ENCODE measurements around the gene CSPG5.

Gene CSPG5

DNA sequence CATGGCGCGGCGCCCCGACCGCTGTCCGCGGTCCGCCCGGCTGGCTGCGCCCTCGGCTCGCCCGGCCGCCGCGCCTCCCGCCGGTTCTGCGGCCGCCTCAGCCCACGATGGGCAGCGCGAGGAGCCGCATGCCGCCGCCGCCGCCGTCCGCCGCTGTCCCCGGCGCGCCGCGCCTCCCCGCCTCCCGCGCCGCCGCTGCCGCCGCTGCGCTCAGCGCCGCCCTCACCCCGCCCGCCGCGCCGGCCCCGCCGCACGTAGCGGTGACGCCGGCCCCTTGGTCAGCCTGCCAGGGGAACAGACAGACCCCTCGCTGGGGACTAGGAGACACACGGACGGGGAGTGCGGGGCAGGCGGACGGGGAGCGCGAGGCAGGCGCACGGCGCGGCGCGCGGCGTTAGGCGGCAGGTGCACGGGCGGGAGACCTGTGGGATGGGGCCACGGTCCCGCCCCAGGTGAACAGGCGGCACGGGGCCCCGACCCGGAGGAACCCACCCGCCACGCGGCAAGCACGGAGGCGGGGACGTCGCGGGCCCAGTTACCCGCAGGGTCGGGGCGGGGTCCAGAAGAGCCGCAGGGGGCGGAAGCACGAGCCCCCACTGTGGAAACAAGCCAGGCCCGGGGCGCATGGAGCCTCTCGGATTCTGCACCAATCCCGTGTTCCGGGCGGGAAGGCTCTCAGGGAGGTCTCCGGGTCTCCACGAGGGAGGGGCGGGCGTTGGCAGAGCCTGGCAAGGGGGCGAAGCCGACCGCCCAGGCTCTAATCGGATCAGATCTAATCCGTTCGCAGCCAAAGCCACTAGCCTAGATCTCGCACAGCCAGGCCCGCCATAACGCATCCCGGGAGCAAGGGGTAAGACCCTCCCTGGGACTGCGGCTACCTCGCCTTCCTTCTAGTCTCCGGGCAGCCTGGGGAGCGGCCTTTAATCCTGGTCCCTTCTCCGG lies at the start of gene CSPG5:
CSPG5 (minus strand) TSS at position 175 of the 942 bp plus-strand sequence; CDS start at position 3, 172 bp downstream.
- peak within 1 kb of the TSS; percentile 34 to 51 for H3K4me3 ChIP-seq (replicated peaks in 1 of 2; ENCODE audit: low read depth in 2 of 2, low read length in 2 of 2)
- TF ChIP-seq, protein P1, sequence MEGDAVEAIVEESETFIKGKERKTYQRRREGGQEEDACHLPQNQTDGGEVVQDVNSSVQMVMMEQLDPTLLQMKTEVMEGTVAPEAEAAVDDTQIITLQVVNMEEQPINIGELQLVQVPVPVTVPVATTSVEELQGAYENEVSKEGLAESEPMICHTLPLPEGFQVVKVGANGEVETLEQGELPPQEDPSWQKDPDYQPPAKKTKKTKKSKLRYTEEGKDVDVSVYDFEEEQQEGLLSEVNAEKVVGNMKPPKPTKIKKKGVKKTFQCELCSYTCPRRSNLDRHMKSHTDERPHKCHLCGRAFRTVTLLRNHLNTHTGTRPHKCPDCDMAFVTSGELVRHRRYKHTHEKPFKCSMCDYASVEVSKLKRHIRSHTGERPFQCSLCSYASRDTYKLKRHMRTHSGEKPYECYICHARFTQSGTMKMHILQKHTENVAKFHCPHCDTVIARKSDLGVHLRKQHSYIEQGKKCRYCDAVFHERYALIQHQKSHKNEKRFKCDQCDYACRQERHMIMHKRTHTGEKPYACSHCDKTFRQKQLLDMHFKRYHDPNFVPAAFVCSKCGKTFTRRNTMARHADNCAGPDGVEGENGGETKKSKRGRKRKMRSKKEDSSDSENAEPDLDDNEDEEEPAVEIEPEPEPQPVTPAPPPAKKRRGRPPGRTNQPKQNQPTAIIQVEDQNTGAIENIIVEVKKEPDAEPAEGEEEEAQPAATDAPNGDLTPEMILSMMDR (IDR thresholded peaks at IDR 0.05; ENCODE audit: low read depth, low read length): no peak
- DNase-seq (ENCODE audit: low read depth in 2 of 2): no peak

- no peak overlapping the region for H3K4me3 ChIP-seq (replicated peaks in 1 of 2; ENCODE audit: low read depth in 2 of 2, low read length in 2 of 2)
- DNase-seq (ENCODE audit: low read depth in 2 of 2): no peak
- TF ChIP-seq, protein P1 (IDR thresholded peaks at IDR 0.05; ENCODE audit: low read depth, low read length): no peak
Observed at GRCh38 chr3:47628426-47628825, 49.8 kb upstream of the CSPG5 start.

GRCh38 chr3:47622671-47623461 lies 44.2 kb upstream of the CSPG5 start:
- DNase-seq (ENCODE audit: low read depth in 2 of 2): no peak
- TF ChIP-seq, protein P1 (IDR thresholded peaks at IDR 0.05; ENCODE audit: low read depth, low read length): no peak
- no peak overlapping the region for H3K4me3 ChIP-seq (replicated peaks in 1 of 2; ENCODE audit: low read depth in 2 of 2, low read length in 2 of 2)

- TF ChIP-seq, protein P1 (IDR thresholded peaks at IDR 0.05; ENCODE audit: low read depth, low read length): no peak
- no peak for DNase-seq (ENCODE audit: low read depth in 2 of 2)
- no peak overlapping the region for H3K4me3 ChIP-seq (replicated peaks in 1 of 2; ENCODE audit: low read depth in 2 of 2, low read length in 2 of 2)
Observed at GRCh38 chr3:47617086-47618010, 38.7 kb upstream of the CSPG5 start.

- TF ChIP-seq, protein P1 (IDR thresholded peaks at IDR 0.05; ENCODE audit: low read depth, low read length): no peak
- DNase-seq (ENCODE audit: low read depth in 2 of 2): no peak
- H3K4me3 ChIP-seq (replicated peaks in 1 of 2; ENCODE audit: low read depth in 2 of 2, low read length in 2 of 2): no peak overlapping the region
Observed at GRCh38 chr3:47614788-47615187, 36.1 kb upstream of the CSPG5 start.

GRCh38 chr3:47613722-47614121 lies 35.1 kb upstream of the CSPG5 start:
- DNase-seq (ENCODE audit: low read depth in 2 of 2): no peak
- no peak overlapping the region for H3K4me3 ChIP-seq (replicated peaks in 1 of 2; ENCODE audit: low read depth in 2 of 2, low read length in 2 of 2)
- TF ChIP-seq, protein P1 (IDR thresholded peaks at IDR 0.05; ENCODE audit: low read depth, low read length): no peak
